Dedifferentiated amniotic fluid mesenchymal stem cell (primary cell): ENCODE results near the gene FYTTD1.

Source experiments
- DNase-seq: peaks from one replicate; pipeline ENCODE4 v3.0.0-alpha.2; 2016; ENCODE audit errors: extremely low spot score

Gene FYTTD1

GRCh38 chr3:197836244-197836643 is 86.6 kb downstream of the FYTTD1 start:
- no peak for DNase-seq
